Measurements from ENCODE around the gene ZNF318.
A peak's percentile ranks its signal among the peaks of the same experiment; 100 is the strongest.

The ZNF318 gene

DNA sequence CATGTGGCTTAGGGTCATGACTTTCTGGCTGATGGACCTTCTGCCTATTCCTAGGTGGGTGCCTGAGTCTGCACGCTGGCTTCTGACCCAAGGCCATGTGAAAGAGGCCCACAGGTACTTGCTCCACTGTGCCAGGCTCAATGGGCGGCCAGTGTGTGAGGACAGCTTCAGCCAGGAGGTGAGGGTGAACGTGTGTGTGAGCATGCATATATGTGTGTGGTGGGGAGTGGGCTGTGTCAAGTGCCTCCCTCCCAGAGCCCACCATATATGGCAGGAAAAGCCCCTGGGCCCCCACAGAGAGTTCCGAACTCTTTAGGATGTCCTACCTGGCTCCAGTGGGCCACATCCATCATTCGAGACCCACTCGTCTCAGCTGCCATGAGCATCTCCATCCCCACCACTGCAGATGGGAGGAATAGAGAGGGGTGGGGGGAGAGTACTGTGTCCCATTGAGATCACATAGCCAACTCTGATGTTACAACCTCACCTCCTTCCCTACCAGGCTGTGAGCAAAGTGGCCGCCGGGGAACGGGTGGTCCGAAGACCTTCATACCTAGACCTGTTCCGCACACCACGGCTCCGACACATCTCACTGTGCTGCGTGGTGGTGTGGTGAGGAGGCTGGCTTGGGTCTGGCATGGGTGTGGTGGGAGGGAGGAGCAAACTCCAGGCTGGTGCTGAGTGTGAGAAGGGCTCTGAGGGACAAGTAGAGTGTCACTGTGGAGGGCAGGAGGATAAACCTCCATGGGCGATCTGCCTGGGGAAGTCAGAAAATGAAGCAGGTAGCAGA, 68.2 kb downstream of the ZNF318 start:
- FAIRE-seq (no peak), DNase-seq (ENCODE audit: low spot score) (no peak)

DNA sequence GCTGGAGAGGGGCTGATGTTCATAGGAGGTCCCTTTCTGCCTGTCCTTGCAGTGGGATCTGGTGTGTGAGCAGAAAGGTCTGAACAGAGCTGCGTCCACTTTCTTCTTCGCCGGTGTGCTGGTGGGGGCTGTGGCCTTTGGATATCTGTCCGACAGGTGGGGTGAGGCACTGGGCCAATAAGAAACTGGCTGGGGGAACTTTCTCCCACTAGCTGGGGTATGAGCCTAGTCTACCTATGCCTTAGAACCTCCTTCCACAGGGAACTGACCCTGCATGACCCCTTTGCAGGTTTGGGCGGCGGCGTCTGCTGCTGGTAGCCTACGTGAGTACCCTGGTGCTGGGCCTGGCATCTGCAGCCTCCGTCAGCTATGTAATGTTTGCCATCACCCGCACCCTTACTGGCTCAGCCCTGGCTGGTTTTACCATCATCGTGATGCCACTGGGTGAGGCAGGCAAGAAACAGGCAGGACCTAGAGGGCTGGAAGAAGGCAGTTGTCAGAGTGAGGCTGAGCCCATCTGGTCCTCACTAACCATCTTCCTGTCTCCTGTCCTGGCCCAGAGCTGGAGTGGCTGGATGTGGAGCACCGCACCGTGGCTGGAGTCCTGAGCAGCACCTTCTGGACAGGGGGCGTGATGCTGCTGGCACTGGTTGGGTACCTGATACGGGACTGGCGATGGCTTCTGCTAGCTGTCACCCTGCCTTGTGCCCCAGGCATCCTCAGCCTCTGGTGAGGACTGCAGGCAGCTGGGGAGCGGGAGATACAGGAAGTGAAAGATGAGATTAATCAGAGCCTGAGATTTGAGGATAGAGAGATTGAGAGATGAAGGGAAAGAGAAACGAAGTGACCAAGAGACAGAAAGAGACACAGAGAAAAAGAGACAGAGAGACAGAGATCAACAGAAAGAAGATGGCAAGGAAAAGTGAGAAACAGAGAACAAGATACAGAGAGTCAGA, 69.8 kb downstream of the ZNF318 start:
- FAIRE-seq = no peak
- no peak for DNase-seq (ENCODE audit: low spot score)

DNA sequence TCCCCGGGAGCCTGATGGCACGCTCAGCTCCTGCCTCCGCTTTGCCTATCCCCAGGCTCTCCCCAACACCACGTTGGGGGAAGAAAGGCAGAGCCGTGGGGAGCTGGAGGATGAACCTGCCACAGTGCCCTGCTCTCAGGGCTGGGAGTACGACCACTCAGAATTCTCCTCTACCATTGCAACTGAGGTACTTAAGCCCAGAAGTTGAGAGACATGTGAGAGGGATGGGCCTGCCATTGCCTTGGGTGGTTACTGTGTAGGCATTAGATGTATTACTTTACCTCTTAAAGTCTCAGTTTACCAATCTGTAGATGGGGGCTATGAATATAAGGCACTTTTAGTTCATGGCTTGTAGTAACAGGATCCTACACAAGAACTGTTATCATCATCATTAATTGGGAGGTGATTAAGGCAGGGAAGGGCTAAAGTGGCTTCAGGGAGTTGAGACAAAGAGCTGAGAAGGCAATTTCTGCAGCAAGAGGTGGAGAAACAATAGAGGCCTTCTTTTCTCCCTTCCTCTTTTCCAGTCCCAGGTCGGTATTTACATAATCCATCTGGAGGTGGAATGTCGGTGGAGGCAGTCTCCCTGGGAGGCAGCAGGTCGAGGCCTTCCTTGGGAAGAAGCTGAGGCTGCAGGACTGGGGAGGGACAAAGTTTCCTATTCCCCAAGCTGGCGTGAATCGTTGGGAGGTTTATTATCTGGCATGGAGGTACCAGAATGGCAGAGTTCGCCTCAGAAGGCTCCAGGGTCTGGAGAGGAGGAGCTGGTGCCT, 70.7 kb downstream of the ZNF318 start:
- DNase-seq (ENCODE audit: low spot score) (no peak), FAIRE-seq (no peak)

DNA sequence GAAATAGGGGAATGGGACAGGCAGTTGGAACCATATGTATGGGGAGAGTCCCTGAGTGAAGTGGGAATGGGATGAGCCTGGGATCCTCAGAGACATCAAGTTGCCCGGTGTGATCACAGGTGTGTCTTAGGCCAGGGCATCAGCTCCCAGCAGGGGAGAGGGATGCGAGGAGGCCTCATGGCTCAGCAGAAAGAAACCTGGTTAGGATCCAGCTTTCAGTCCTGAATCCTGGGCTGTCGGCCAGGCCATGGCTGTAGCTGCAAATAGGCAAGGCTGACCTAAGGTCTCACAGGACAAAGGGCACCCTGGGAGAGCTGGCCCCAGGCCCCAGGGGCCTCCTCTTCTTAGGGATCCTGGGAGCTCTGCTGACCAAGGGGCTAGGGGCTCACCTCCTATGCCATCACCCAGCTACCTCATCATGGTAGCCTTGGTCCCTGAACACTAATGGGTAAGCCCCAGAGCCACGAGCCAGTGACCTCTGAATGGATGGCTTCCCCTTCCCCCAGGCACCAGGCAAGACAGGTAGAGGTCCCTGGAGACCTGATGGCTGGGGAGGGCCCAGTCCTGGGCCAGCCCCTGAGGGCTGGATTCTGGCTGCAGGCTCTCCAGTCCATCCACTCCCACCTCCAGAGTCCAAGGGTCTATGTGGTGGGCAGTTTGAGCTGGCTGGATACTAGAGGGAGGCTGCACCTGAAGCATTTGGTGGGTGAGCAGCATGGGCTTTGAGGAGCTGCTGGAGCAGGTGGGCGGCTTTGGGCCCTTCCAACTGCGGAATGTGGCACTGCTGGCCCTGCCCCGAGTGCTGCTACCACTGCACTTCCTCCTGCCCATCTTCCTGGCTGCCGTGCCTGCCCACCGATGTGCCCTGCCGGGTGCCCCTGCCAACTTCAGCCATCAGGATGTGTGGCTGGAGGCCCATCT, 71.5 kb downstream of the ZNF318 start, which contains the start of gene SLC22A7:
Gene SLC22A7 (plus strand): TSS at position 617 of the 921 bp plus-strand sequence. CDS start 99 bp downstream, at position 716.
- no peak for FAIRE-seq

DNA sequence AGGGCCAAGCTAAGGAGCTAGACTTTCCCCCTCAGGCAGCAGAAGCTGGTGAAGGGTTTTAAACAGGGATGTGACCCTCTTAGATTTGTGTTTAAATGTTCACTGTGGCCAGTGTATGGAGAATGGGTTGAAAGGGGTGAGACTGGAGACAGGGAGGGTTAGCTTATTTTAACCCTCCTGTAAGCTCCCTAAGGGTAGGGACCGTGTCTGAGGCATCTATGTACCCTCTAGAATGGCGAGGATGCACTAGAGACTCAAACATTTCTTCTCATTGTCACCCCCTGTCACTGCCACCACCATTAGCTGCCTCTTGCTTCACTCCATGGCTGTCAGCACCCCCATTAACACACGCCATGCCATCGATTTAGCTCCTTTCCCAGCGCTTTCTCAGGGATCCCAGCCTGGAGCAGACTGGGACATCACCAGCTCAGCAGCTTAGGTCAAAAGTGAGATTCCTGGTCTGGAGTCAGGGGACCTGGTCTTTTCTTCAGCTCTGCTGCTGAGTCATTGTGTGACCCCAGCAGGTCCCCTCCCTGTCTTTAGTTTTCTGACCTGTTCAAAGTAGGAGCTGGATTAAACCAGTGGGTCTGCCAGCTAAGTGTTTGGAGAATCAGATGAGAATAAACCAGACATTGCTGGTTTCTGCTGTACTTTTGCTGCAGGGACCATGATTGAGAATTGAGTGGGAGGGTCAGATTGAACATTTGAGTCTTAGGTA, 72.5 kb downstream of the ZNF318 start:
- DNase-seq (ENCODE audit: low spot score) = no peak
- FAIRE-seq = no peak

More for the DNA sequence above, 71.5 kb downstream of the ZNF318 start, which contains the start of gene SLC22A7:
- DNase-seq (ENCODE audit: low spot score) = no peak

DNA sequence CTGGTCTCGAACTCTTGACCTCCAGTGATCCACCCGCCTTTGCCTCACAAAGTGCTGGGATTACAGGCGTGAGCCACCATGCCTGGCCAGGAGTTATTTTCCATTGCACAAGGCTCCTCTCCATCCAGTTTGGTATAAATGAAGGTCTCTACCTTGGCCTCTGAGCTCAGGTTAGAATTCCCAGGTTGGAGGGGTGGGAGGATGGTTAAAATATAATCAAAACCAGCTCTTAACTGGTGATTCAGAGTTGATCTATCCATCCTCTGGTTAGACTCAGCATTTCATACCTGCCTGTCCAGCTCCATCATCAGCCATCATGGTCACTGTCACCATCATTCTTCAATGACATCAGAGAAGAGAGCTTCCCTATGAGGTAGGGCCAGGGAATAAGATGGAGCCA, 74.0 kb downstream of the ZNF318 start:
- no peak for FAIRE-seq
- DNase-seq (ENCODE audit: low spot score) = peak; percentile 29

DNA sequence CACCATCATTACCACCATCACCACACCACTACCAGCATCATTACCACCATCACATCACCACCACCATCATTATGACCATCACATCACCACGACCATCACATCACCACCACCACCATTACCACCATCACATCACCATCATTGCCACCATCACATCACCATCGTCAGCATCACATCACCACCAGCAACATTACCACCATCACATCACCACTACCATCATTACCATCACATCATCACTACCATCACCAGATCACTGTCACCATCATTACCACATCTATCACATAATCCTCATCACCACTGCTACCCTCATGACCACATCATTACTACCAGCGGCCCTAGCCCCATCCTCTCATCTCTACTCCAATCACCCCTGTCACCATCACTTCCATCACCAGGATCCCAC, 74.9 kb downstream of the ZNF318 start:
- FAIRE-seq (no peak), DNase-seq (ENCODE audit: low spot score) (no peak)

DNA sequence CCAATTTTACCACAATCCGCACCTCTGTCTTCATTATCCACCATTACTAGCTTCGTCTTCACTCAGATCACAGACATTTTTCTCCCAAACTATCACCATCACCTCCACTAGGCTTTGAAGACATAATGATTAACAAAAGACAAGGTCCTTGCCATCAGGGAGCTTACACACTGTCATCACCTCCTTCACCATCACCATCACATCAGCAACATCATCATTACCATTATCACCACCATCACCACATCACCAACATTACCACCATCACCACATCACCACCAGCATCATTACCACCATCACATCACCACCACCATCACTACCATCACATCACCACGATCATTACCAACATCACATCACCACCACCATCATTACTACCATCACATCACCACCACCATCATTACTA, 75.7 kb downstream of the ZNF318 start:
- no peak for FAIRE-seq
- DNase-seq (ENCODE audit: low spot score) = no peak

DNA sequence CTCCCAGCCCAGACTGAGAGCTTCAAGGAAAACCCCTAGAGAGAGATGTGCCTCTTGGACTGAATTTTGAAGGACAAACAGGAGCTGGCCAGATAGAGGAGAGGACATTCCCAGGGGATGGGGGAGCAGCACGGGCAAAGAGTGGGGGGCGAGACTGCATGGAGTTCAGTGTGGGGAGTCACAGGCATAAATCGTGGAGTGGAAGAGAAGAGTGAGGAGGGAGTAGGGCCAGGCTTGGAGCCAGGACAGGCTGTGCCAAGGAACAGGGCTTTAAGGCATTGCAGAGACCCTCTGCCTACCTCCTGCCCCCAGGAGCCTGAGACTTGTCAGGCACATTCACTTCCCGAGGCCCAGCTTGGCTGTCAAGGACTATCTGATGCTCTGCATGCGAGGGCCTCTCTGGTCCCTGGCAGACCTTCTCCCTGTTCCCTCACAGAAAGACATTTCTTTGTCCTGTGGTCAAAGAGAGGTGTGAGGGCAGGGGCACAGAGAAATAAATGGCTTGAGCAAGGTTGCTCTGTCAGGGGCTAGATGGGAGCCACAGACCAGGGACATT, 76.6 kb downstream of the ZNF318 start:
- no peak for FAIRE-seq
- DNase-seq (ENCODE audit: low spot score) = no peak

DNA sequence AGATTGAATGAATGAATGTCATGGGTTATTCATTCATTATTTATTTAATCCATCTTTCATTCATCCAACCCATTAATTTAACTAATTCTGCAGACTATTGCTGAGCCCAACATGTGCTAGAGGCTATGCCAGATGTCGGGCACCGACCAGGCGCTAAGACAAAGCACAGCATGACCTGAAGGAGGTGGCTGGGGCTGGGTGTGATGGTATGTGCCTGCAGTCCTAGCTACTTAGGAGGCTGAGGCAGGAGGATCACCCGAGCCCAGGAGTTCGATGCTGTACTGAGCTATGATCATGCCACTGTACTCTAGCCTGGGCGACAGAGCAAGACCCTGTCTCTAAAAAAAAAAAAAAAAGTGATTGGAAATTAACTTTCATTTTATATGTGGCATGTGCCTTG, 77.1 kb downstream of the ZNF318 start:
- DNase-seq (ENCODE audit: low spot score) (no peak), FAIRE-seq (no peak)

DNA sequence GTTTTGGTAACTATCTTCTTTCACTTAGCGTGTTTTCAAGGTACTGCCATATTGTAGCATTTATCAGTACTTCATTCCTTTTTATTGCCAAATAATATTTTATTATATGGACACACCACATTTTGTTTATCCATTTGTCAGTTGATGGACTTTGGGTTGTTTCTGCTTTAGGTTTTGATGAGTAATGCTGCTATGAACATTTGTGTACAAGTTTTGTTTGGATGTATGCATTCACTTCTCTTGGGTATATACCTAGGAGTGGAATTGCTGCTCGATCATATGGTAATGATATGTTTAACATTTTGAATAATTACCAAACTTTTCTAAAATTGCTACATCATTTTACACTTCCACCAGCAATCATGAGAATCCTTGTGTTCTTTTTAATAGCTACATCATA, 77.7 kb downstream of the ZNF318 start:
- FAIRE-seq (no peak), DNase-seq (ENCODE audit: low spot score) (no peak)

DNA sequence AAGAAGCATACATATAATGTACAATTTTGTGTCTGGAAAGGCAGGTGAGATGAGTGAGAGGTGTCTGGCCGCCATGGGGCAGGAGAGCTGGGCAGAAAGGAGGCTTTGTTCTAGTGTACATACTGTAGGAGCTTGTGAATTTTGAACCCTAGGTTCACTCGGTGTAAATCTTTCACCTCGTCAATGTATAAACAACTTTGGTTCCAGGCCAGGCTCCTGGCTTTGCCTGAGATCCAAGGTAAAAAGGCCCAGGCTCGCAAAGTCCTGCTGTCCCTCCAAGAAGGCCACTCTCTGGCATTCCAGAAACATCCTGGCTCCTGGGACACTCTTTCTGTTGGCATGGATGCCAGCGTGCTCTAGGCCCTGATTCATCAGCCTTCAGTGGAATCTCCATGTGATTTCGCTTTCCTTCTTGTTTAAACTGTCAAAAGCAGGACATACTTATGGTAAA, 78.5 kb downstream of the ZNF318 start:
- no peak for DNase-seq (ENCODE audit: low spot score)
- FAIRE-seq = no peak

DNA sequence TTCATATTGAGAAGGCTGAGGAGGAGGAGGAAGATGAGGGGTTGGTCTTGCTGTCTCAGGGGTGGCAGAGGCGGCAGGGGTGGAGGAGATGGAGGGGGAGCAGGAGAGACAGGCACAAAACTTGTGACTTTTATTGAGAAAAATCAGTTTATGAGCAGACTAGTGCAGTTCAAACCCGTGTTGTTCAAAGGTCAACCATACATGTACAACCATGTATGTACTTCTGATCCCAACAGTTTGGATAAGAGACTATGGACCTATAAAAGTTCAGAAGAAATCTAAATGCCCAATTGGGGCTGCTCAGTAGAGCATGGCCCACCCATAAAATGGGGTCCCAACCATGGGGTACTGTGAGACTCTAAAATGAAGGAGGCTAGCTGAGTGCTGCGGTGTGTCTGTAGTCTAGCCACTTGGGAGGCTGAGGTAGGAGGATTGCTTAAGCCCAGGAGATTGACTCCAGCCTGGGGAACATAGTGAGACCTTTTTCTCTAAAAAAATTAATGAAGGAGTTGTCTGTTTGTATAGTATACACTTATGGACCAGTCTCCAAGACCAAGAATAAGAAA, 79.0 kb downstream of the ZNF318 start:
- FAIRE-seq (no peak), DNase-seq (ENCODE audit: low spot score) (no peak)

DNA sequence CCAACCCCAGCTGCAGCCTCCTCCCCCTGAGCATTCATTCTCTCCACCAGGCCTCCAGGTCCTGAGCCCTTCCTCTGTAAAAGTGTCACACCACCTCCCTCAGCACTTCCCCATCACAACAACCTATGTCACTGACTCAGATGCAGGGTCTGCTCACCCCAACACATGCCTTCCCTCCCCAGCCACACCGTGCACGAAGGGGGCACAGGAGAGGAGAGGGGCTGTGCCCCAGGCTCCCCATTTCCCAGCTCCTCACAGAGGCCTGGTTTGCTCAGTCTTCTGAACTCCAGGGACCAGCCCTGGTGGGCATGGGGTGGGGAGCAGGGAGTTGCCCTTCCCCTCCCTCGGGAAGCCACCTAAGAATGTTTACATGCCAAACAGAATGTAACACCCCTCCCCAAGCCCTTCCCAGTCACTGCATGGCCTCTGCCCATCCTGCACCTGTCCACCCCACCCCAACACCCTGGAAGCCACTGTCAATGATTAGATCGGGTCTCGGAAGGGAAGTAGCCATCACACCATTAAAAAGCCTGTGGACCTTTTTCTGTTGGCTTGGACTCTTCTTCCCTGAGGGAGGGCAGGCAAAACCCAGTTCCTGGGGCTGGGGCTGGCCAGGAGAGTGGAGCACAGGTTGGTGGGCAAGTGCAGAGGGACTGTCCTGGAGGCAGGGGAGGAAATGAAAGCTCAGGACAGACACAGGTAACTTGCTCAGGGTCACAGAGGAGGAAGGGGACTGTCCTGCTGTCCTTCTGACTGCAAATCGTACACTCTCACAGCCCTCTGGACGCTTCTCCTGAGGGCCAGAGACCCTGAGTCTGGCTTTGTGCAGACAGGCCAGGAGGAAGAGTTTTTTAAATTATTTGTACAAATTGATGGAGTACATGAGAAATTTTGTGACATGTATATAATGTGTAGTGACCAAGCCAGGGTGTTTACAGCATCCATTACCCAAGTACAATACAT, 81.4 kb downstream of the ZNF318 start:
- FAIRE-seq = no peak
- no peak for DNase-seq (ENCODE audit: low spot score)

DNA sequence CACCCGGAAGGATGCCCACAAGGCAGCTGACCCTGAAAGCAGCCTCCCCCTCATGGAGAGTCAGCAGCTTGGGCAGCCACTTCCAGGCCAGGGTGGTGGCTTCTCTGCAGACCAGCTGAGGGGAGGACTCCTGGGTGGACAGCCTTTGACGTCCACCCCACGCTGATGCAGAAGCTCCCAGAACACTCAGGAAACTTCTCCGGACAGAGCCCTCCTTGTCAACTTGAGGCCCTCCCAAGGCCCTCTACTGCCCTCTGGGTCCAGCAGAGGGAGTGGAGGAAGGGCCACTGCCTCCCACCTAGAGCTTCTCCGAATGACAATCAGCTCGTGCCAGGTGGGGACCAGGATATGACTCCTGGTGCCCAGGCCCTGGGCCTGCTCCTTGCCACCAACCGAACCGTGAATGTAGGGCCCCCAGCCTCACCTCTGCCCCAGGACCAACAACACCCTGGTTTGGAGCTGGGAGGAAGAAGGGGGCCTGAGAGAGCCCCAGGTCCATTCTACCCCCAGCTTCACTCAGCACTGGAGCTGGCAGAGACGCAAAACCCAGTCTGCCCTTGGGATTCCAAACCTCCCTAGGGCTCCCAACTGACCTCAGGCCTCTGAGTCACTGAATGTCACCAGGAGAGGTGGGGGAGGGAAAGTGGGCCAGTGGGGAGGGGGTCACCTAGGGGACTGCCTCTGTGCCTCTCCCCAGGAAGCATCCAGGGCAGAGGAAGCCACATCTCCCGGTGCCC, 82.3 kb downstream of the ZNF318 start:
- no peak for FAIRE-seq
- no peak for DNase-seq (ENCODE audit: low spot score)

DNA sequence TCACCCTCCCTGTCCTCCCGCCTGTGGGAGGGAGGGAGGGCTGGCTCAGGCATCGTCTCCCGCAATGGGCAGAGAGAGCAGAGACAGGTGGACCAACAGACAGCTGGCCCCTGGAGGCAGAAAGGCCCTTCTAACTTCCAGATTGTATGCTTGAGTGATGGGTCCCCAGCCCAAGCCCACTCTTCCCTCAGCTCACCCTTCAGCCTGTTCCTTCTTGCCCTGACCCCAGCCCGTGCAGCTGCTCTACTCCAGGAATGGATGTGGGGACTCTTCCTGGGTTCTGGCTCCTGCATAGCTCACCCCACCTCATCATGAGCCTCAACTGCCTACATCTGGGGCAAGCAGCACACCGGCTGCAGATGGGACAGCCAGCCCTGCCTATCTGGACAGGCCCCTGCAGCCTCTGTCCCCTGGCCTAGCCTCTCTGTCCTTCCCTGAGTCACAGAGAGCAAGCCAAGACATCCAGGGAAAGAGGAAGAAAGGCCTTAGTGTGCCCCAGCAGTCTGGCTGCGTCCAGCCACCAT, 82.9 kb downstream of the ZNF318 start:
- DNase-seq (ENCODE audit: low spot score) (no peak), FAIRE-seq (no peak)
